ENCODE results near the gene C19orf12. TPM values are rescaled to one million over a fixed set of nuclear protein-coding genes. Genes with fewer than 3 reads are reported as not detected.
"Not testable (repeated sequence)": the region's sequence is repeated elsewhere in the genome, so short reads cannot be mapped to it uniquely, and the experiment has no call there.

The C19orf12 gene
- total RNA-seq, 4 donors from 2014 or later, result 27.0 to 52.9 (median 38.9) TPM

GRCh38 chr19:29672319-29672932, 42.6 kb downstream of the C19orf12 start:
- H3K4me1 ChIP-seq, result peaks cover 84 to 99% (median 96%) of the 10 kb centered on the region in 4 donors
- no peak overlapping the region for H3K4me3 ChIP-seq
- intact Hi-C loops (cut with DNase I), result no loop called here
- H3K27ac ChIP-seq (replicated peaks in 1 of 4), result peak overlapping the region; percentile 52 to 65 (median 63)
- H3K36me3 ChIP-seq, result peaks cover 20 to 48% (median 41%) of the 10 kb centered on the region in 4 donors
- WGBS, result 91% methylated on average over 8 of the region's 8 CpGs
- no peak for DNase-seq (ENCODE audit: extremely low spot score)
- TF ChIP-seq, protein P1, sequence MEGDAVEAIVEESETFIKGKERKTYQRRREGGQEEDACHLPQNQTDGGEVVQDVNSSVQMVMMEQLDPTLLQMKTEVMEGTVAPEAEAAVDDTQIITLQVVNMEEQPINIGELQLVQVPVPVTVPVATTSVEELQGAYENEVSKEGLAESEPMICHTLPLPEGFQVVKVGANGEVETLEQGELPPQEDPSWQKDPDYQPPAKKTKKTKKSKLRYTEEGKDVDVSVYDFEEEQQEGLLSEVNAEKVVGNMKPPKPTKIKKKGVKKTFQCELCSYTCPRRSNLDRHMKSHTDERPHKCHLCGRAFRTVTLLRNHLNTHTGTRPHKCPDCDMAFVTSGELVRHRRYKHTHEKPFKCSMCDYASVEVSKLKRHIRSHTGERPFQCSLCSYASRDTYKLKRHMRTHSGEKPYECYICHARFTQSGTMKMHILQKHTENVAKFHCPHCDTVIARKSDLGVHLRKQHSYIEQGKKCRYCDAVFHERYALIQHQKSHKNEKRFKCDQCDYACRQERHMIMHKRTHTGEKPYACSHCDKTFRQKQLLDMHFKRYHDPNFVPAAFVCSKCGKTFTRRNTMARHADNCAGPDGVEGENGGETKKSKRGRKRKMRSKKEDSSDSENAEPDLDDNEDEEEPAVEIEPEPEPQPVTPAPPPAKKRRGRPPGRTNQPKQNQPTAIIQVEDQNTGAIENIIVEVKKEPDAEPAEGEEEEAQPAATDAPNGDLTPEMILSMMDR (IDR thresholded peaks at IDR 0.05), result no peak
- no peak for TF ChIP-seq POLR2A (IDR thresholded peaks at IDR 0.05; ENCODE audit: low read depth)
- TF ChIP-seq POLR2AphosphoS5 (IDR thresholded peaks at IDR 0.05), result no peak
- TF ChIP-seq EP300 (IDR thresholded peaks at IDR 0.05), result no peak
- H3K27me3 ChIP-seq, result no peaks in the 10 kb centered on the region
- H3K9me3 ChIP-seq, result no peaks in the 10 kb centered on the region

DNA sequence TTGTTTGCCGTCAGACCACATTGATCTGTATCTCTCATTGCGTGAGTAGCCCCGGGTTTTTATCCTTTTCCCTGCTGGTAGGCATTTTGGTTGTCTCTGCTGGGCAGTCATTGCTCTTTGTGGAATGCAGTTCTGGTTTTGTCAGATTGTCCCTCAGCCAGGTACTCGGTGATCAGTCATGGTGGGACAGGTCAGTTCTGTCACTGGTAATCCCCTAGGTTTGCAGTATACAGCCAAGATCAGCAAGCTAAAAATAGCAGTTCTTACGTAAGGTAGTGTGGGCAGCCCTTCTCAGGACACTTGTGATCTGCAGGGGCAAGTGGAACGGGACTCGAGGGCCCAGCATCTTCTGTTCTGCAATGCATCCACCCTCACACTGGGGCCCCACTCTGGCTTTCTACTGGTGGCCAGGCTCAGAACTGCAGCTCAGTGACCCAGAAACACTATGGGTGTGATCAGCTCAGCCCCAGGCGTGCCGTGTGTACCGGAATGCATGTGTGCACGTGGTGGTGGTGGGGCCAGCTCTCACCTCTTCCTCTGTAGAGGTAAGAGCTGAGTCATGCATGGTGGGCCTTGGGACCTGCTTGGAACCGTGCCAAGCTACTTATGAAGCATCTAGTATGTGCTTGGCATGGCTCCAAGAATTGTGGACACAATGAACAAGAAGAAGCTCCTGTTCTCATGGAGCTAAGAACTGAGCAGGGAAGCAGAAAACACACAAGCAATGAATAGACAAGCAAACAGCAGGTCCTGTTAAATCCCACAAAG, 43.5 kb downstream of the C19orf12 start:
- peaks cover 20 to 42% (median 34%) of the 10 kb centered on the region in 4 donors for H3K36me3 ChIP-seq
- H3K27ac ChIP-seq (replicated peaks in 1 of 4), result peak overlapping the region; percentile 52 to 65 (median 63)
- no peak for DNase-seq (ENCODE audit: extremely low spot score)
- H3K4me3 ChIP-seq, result peak overlapping the region in 1 of 4 donors; percentile 3
- intact Hi-C loops (cut with DNase I), result no loop called here
- no peaks in the 10 kb centered on the region for H3K9me3 ChIP-seq
- TF ChIP-seq EP300 (IDR thresholded peaks at IDR 0.05) (no peak), POLR2AphosphoS5 (IDR thresholded peaks at IDR 0.05) (peak; percentile 51 to 66), POLR2A (IDR thresholded peaks at IDR 0.05; ENCODE audit: low read depth) (no peak)
- TF ChIP-seq, protein P1 (IDR thresholded peaks at IDR 0.05), result peak in 2 of 3 experiments; percentile 21 to 34
- H3K27me3 ChIP-seq, result no peaks in the 10 kb centered on the region
- H3K4me1 ChIP-seq, result peaks cover 83 to 99% (median 96%) of the 10 kb centered on the region in 4 donors
- 36% methylated on average over 5 of the region's 12 CpGs for WGBS

DNA sequence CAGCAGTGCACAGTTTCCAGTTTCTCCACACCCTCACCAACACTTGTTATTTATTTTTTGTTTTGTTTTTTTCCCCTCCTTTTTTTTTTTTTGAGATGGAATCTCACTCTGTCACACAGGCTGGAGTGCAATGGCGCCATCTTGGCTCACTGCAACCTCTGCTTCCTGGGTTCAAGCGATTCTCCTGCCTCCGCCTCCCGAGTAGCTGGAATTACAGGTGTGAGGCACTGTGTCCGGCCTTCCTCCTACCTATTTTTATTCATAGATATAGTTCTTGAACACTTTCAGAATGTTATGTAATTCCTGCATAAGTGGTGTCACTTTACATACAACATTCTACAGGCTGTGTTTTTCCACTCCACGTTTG, 44.1 kb downstream of the C19orf12 start:
- Histone ChIP-seq H3K4me1 (peaks cover 77 to 99% (median 96%) of the 10 kb centered on the region in 4 donors), H3K27ac (replicated peaks in 1 of 4) (peak overlapping the region; percentile 52 to 65 (median 63)), H3K36me3 (peaks cover 20 to 37% (median 30%) of the 10 kb centered on the region in 4 donors)
- 73% methylated on average over 6 of the region's 6 CpGs for WGBS
- H3K9me3 ChIP-seq; intact Hi-C loops (cut with DNase I); H3K27me3 ChIP-seq; DNase-seq (ENCODE audit: extremely low spot score); H3K4me3 ChIP-seq: not testable (repeated sequence)

GRCh38 chr19:29670255-29670654, 44.8 kb downstream of the C19orf12 start:
- no peaks in the 10 kb centered on the region for H3K9me3 ChIP-seq
- H3K4me1 ChIP-seq, result peaks cover 70 to 98% (median 94%) of the 10 kb centered on the region in 4 donors
- H3K27me3 ChIP-seq, result no peaks in the 10 kb centered on the region
- H3K4me3 ChIP-seq, result no peak overlapping the region
- TF ChIP-seq, protein P1 (IDR thresholded peaks at IDR 0.05), result no peak
- no peak for TF ChIP-seq POLR2A (IDR thresholded peaks at IDR 0.05; ENCODE audit: low read depth)
- TF ChIP-seq EP300 (IDR thresholded peaks at IDR 0.05), result no peak
- no peak for TF ChIP-seq POLR2AphosphoS5 (IDR thresholded peaks at IDR 0.05)
- intact Hi-C loops (cut with DNase I), result no loop called here
- DNase-seq (ENCODE audit: extremely low spot score), result no peak
- WGBS, result 91% methylated on average over 5 of the region's 5 CpGs
- peaks cover 15 to 30% (median 22%) of the 10 kb centered on the region in 4 donors for H3K36me3 ChIP-seq
- peak overlapping the region in 3 of 4 donors; percentile 52 to 63 (median 63) for H3K27ac ChIP-seq (replicated peaks in 1 of 4)

Measured in esophagus muscularis mucosa (tissue), 4 donors.